Loucy (cell line): Measurements from ENCODE around the gene RAB27B.

Experiments
- H2AFZ ChIP-seq: fragments of 200-600 bp; sonication (generic); 2 replicates; pipeline ENCODE4 v1.6.0; 2016; ENCODE audit warnings: antibody characterized with exemption, mild to moderate bottlenecking, low read length, moderate library complexity
- H3F3A ChIP-seq: fragments of 200-600 bp; 2 replicates; pipeline ENCODE4 v1.6.0; 2016; ENCODE audit warnings: antibody characterized with exemption, low read depth, mild to moderate bottlenecking
- H3K27me3 ChIP-seq: fragments of 200-600 bp; sonication (generic); 2 replicates; pipeline ENCODE4 v1.6.1; 2014; ENCODE audit warnings: low read length, mild to moderate bottlenecking; ENCODE audit not compliant: insufficient read depth, poor library complexity, severe bottlenecking
- H3K36me3 ChIP-seq: fragments of 200-600 bp; sonication (generic); 2 replicates; pipeline ENCODE4 v1.6.1; 2016; ENCODE audit warnings: low read length; ENCODE audit not compliant: insufficient read depth
- H3K4me1 ChIP-seq: fragments of 200-600 bp; sonication (generic); 2 replicates; pipeline ENCODE4 v1.5.1; 2014; ENCODE audit warnings: low read length, mild to moderate bottlenecking; ENCODE audit not compliant: insufficient read depth, poor library complexity, severe bottlenecking
- H3K4me2 ChIP-seq: fragments of 200-600 bp; sonication (generic); 2 replicates; pipeline ENCODE4 v1.6.0; 2014; ENCODE audit warnings: antibody characterized with exemption, low read length, low read depth, mild to moderate bottlenecking; ENCODE audit not compliant: poor library complexity, severe bottlenecking
- H3K4me3 ChIP-seq: fragments of 200-600 bp; sonication (generic); 2 replicates; pipeline ENCODE4 v1.5.1; 2014; ENCODE audit warnings: low read length, mild to moderate bottlenecking, mixed read lengths; ENCODE audit not compliant: poor library complexity, severe bottlenecking
- H3K79me2 ChIP-seq: fragments of 200-600 bp; sonication (generic); 2 replicates; pipeline ENCODE4 v1.6.1; 2014; ENCODE audit warnings: low read length; ENCODE audit not compliant: insufficient read depth
- H3K9ac ChIP-seq: fragments of 200-600 bp; sonication (generic); 2 replicates; pipeline ENCODE4 v1.6.0; 2014; ENCODE audit warnings: mild to moderate bottlenecking, low read depth, low read length, moderate library complexity; ENCODE audit not compliant: poor library complexity, severe bottlenecking
- H3K9me2 ChIP-seq: fragments of 200-600 bp; sonication (generic); replicated peaks from 2 replicates; pipeline ENCODE4 v1.6.1; 2016; ENCODE audit warnings: low read depth, low read length, mixed read lengths
- H3K9me3 ChIP-seq: fragments of 200-600 bp; sonication (generic); 2 replicates; pipeline ENCODE4 v1.6.1; 2014; ENCODE audit warnings: mild to moderate bottlenecking, antibody characterized with exemption, low read length, low read depth; ENCODE audit not compliant: insufficient read depth
- H4K20me1 ChIP-seq: fragments of 200-600 bp; sonication (generic); 2 replicates; pipeline ENCODE4 v1.6.0; 2014; ENCODE audit warnings: antibody characterized with exemption, low read length, mild to moderate bottlenecking; ENCODE audit not compliant: insufficient read depth, poor library complexity, severe bottlenecking
- EZH2phosphoT487 ChIP-seq: fragments of 200-600 bp; IDR thresholded peaks from 2 replicates; pipeline ENCODE4 v1.6.1; 2018; ENCODE audit warnings: antibody characterized with exemption, mild to moderate bottlenecking, moderate library complexity, borderline replicate concordance
- TF ChIP-seq, protein P1 (sequence below): fragments of 200-600 bp; sonication (generic); conservative IDR thresholded peaks from 2 replicates; pipeline ENCODE4 v1.5.1; 2014; ENCODE audit warnings: mild to moderate bottlenecking, antibody characterized with exemption, low read length

The RAB27B gene

DNA sequence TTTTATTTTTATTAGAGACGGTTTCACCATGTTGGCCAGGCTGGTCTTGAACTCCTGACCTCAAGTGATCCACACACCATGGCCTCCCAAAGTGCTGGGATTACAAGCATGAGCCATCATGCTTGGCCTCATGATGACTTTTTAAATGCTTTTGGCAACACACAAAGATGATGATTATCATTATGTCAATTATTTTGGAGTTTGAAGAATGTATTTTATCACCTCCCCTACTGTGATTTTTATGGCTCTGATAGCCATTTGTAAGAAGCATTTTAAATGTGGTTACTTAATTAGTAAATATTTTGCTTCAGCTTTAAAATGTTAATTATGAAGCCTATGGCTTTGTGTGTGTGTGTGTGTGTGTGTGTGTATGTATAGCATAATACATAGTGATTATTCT, 45.1 kb upstream of the RAB27B start:
- Histone ChIP-seq H4K20me1 (no peaks in the 10 kb centered on the region), H3K79me2 (no peaks in the 10 kb centered on the region), H2AFZ (no peak overlapping the region), H3K27me3 (no peaks in the 10 kb centered on the region), H3K9ac (no peak overlapping the region), H3F3A (peaks cover 6% of the 10 kb centered on the region; the same call in 1 of the 2 replicates), H3K9me2 (no peaks in the 10 kb centered on the region), H3K4me2 (no peak overlapping the region), H3K36me3 (no peaks in the 10 kb centered on the region), H3K4me3 (no peak overlapping the region), H3K4me1 (peaks cover 50% of the 10 kb centered on the region), H3K9me3 (no peaks in the 10 kb centered on the region)
- TF ChIP-seq, protein P1, sequence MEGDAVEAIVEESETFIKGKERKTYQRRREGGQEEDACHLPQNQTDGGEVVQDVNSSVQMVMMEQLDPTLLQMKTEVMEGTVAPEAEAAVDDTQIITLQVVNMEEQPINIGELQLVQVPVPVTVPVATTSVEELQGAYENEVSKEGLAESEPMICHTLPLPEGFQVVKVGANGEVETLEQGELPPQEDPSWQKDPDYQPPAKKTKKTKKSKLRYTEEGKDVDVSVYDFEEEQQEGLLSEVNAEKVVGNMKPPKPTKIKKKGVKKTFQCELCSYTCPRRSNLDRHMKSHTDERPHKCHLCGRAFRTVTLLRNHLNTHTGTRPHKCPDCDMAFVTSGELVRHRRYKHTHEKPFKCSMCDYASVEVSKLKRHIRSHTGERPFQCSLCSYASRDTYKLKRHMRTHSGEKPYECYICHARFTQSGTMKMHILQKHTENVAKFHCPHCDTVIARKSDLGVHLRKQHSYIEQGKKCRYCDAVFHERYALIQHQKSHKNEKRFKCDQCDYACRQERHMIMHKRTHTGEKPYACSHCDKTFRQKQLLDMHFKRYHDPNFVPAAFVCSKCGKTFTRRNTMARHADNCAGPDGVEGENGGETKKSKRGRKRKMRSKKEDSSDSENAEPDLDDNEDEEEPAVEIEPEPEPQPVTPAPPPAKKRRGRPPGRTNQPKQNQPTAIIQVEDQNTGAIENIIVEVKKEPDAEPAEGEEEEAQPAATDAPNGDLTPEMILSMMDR = no peak

DNA sequence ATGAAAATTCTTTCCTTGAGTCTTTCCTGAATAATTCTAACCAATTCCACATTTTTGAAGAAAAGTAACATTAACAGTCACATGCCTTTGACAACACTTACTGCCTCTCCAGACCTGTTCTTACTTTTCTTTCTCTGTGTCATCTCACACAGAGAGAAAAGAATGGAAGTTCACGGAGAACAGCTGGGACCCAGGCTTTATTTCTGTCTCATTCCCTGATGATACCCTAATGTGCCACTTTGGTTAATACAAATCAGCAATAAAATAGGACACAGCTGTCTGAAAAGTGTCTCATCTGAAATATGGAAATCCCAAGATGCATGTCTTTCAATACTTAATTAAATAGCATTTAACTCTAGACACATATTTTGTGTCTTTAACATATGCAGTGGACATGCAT, 42.1 kb upstream of the RAB27B start:
- Histone ChIP-seq H3K4me2 (no peak overlapping the region), H3K79me2 (no peaks in the 10 kb centered on the region), H3K4me1 (peaks cover 45% of the 10 kb centered on the region), H3K27me3 (no peaks in the 10 kb centered on the region), H3K9me3 (no peaks in the 10 kb centered on the region), H3F3A (peaks cover 6% of the 10 kb centered on the region; the same call in 1 of the 2 replicates), H3K4me3 (no peak overlapping the region), H3K9me2 (no peaks in the 10 kb centered on the region), H3K36me3 (no peaks in the 10 kb centered on the region), H4K20me1 (no peaks in the 10 kb centered on the region), H3K9ac (no peak overlapping the region), H2AFZ (no peak overlapping the region)
- TF ChIP-seq, protein P1 = no peak

DNA sequence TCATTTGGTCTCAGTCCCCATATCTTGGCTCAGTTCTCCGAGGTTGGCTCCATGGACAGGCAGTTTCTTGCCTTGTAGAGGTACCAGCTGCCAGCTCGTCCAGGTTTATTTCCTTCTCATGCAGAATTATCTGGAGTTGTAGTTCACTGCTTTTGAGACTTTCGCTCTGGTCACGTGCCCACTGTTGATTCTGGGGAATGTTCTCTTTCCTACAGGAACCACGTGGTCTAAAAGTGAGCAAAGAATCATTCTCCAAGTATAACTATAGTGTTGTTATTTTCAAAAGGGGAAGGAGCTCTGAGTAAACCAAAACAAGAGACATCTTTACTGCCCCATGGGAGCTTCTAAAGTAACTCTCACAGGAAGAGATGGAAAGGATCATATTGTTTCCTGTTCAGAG, 41.2 kb upstream of the RAB27B start:
- H3K4me2 ChIP-seq = peak overlapping the region; percentile 56
- no peaks in the 10 kb centered on the region for H3K79me2 ChIP-seq
- H3K27me3 ChIP-seq = no peaks in the 10 kb centered on the region
- peaks cover 41% of the 10 kb centered on the region for H3K4me1 ChIP-seq
- no peak overlapping the region for H3K9ac ChIP-seq
- no peaks in the 10 kb centered on the region for H3K9me3 ChIP-seq
- no peaks in the 10 kb centered on the region for H3K36me3 ChIP-seq
- no peaks in the 10 kb centered on the region for H4K20me1 ChIP-seq
- H3K4me3 ChIP-seq = peak overlapping the region; percentile 14
- no peaks in the 10 kb centered on the region for H3K9me2 ChIP-seq
- peak overlapping the region; percentile 19; the same call in 1 of the 2 replicates for H2AFZ ChIP-seq
- H3F3A ChIP-seq = peaks cover 6% of the 10 kb centered on the region; the same call in 1 of the 2 replicates
- TF ChIP-seq, protein P1 = no peak
- TF ChIP-seq EZH2phosphoT487 = no peak
